ENCODE data around the gene ZBTB17. TPM values are rescaled to one million over a fixed set of nuclear protein-coding genes. Genes with fewer than 3 reads are reported as not detected.

ZBTB17 gene
- total and polyA plus RNA-seq, 10 of the 15 experiments (the other 5 are each of a cell fraction or from before 2014, with no cell fraction given) = 0.87 to 59.4 (median 38.7) TPM

DNA sequence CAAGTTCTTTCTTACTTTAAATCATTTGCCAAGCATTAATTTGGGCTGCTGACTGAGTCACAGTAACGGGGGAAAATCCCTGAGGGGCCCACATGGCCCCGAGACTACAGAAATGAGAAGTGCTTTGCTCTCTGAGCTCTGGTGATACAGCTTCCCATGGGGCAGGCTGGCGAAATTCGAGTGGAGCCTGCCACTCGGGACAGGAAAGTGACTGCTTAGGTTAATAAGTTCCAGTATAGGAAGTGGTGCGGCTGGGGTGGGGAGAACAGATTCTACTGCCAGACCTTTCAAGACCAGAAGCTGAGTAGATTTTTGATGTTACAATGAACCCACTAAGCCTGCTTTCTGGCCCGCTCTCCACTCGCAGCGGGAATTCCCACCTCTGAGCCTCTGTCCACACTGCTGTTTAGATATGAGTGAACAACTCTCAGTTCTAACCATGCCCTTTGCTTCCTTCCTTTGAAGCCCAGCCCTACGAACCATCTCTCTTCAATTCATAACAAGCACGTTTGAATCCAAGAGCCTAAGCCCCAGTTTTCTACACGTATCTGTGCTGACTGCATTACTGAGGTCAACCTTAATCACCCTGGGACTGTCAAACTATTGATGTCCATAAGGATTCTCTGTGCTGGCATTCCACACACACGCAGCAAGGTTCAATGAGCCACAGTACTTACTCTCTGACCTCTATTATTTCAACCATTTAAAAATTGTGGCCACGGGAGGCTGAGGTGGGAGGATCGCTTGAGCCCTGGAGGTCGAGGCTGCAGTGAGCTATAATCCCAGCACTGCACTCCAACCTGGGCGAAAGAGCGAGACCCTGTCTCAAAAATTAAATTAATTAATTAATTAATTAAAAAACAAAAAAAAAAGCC lies 9.6 kb downstream of the ZBTB17 start:
- TSS peak; percentile 66 for BruUV-seq (replicated peaks)
- peak; percentile 97 for TF ChIP-seq MTA2 (IDR thresholded peaks at IDR 0.05; ENCODE audit: low read depth)
- peak; percentile 82 for TF ChIP-seq SP1 (IDR thresholded peaks at IDR 0.05; ENCODE audit: low read depth, low read length)
- peak in 1 of 2 experiments; percentile 73; a peak in 2 of 4 replicates for TF ChIP-seq ETV6 (conservative IDR thresholded peaks at IDR 0.05 in 1 of 2, IDR thresholded peaks at IDR 0.05 in 1 of 2; ENCODE audit: borderline replicate concordance in 1 of 2, low read depth in 1 of 2)
- TF ChIP-seq, protein P1, sequence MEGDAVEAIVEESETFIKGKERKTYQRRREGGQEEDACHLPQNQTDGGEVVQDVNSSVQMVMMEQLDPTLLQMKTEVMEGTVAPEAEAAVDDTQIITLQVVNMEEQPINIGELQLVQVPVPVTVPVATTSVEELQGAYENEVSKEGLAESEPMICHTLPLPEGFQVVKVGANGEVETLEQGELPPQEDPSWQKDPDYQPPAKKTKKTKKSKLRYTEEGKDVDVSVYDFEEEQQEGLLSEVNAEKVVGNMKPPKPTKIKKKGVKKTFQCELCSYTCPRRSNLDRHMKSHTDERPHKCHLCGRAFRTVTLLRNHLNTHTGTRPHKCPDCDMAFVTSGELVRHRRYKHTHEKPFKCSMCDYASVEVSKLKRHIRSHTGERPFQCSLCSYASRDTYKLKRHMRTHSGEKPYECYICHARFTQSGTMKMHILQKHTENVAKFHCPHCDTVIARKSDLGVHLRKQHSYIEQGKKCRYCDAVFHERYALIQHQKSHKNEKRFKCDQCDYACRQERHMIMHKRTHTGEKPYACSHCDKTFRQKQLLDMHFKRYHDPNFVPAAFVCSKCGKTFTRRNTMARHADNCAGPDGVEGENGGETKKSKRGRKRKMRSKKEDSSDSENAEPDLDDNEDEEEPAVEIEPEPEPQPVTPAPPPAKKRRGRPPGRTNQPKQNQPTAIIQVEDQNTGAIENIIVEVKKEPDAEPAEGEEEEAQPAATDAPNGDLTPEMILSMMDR (IDR thresholded peaks at IDR 0.05 in 2 of 3, conservative IDR thresholded peaks at IDR 0.05 in 1 of 3; ENCODE audit: control insufficient read depth in 2 of 3, extremely low read depth in 1 of 3, insufficient read depth in 1 of 3, low read depth in 3 of 3, low read length in 3 of 3) = no peak
- TF ChIP-seq EP300 (IDR thresholded peaks at IDR 0.05; ENCODE audit: borderline replicate concordance in 1 of 2, control insufficient read depth in 1 of 2, low read depth in 2 of 2, low read length in 2 of 2) = peak; percentile 85 to 93
- TF ChIP-seq, protein P2, sequence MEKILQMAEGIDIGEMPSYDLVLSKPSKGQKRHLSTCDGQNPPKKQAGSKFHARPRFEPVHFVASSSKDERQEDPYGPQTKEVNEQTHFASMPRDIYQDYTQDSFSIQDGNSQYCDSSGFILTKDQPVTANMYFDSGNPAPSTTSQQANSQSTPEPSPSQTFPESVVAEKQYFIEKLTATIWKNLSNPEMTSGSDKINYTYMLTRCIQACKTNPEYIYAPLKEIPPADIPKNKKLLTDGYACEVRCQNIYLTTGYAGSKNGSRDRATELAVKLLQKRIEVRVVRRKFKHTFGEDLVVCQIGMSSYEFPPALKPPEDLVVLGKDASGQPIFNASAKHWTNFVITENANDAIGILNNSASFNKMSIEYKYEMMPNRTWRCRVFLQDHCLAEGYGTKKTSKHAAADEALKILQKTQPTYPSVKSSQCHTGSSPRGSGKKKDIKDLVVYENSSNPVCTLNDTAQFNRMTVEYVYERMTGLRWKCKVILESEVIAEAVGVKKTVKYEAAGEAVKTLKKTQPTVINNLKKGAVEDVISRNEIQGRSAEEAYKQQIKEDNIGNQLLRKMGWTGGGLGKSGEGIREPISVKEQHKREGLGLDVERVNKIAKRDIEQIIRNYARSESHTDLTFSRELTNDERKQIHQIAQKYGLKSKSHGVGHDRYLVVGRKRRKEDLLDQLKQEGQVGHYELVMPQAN (conservative IDR thresholded peaks at IDR 0.05) = peak; percentile 1; the same call in 1 of the 2 replicates
- TF ChIP-seq RBBP5 (conservative IDR thresholded peaks at IDR 0.05) = peak; percentile 93
- TF ChIP-seq JUND (IDR thresholded peaks at IDR 0.05; ENCODE audit: low read depth, low read length) = peak; percentile 80
- 0 out of 4 replicates have a peak, but pooled peaks of 1 of the 2 experiments have one; percentile 55 for TF ChIP-seq SRF (IDR thresholded peaks at IDR 0.05; ENCODE audit: low read depth in 2 of 2, low read length in 2 of 2)
- TF ChIP-seq MXI1 (IDR thresholded peaks at IDR 0.05; ENCODE audit: low read depth, low read length) = peak; percentile 14; the same call in 1 of the 2 replicates
- TF ChIP-seq RFX5 (IDR thresholded peaks at IDR 0.05; ENCODE audit: low read depth, low read length) = no peak
- no peak for TF ChIP-seq PML (IDR thresholded peaks at IDR 0.05; ENCODE audit: low read length)
- TF ChIP-seq SMAD5 (IDR thresholded peaks at IDR 0.05; ENCODE audit: low read depth) = no peak
- TF ChIP-seq YBX1 (IDR thresholded peaks at IDR 0.05) = no peak
- no peak for TF ChIP-seq HCFC1 (IDR thresholded peaks at IDR 0.05; ENCODE audit: low read length)
- TF ChIP-seq, protein P3, sequence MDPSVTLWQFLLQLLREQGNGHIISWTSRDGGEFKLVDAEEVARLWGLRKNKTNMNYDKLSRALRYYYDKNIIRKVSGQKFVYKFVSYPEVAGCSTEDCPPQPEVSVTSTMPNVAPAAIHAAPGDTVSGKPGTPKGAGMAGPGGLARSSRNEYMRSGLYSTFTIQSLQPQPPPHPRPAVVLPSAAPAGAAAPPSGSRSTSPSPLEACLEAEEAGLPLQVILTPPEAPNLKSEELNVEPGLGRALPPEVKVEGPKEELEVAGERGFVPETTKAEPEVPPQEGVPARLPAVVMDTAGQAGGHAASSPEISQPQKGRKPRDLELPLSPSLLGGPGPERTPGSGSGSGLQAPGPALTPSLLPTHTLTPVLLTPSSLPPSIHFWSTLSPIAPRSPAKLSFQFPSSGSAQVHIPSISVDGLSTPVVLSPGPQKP (IDR thresholded peaks at IDR 0.05; ENCODE audit: low read depth, low read length) = no peak
- TF ChIP-seq SREBF1 (IDR thresholded peaks at IDR 0.05; ENCODE audit: low read length) = no peak; the same call in 1 of the 2 replicates

More for the DNA sequence above, 9.6 kb downstream of the ZBTB17 start:
- peak overlapping the region; percentile 87 for H3K27ac ChIP-seq (ENCODE audit: control insufficient read depth, insufficient read depth)
- H3K9ac ChIP-seq (ENCODE audit: control insufficient read depth, insufficient read depth, low read length) = peak overlapping the region; percentile 58
- H3K79me2 ChIP-seq (ENCODE audit: control insufficient read depth, insufficient read depth, low read length) = peaks cover 29% of the 10 kb centered on the region
- ChIA-PET RAD21 (ENCODE audit: unreplicated experiment) (interaction anchor here (0.6 to 9.8 kb wide), 11 partner anchors 8 to 151 kb away, joined by 3 to 116 read pairs (median 6); partner anchors contain the start of genes SRARP and ZBTB17), POLR2A (interaction anchor here (0.6 to 5.4 kb wide), 9 partner anchors 8 to 178 kb away, joined by 3 to 47 read pairs (median 4); partner anchors contain the start of genes SPEN and ZBTB17), SMC1A (ENCODE audit: uncharacterized antibody, unreplicated experiment) (interaction anchor here (0.5 to 9.1 kb wide), 9 partner anchors 9 to 151 kb away, joined by 3 to 78 read pairs (median 3); partner anchors contain the start of gene ZBTB17), CTCF (interaction anchor here (1.0 to 10.1 kb wide), 5 partner anchors 8 to 133 kb away, joined by 3 to 68 read pairs (median 5); partner anchors contain the start of gene ZBTB17)
- peak overlapping the region; percentile 43; the same call in 1 of the 2 replicates for H3K4me3 ChIP-seq
- peak; percentile 94 for DNase-seq (ENCODE audit: low read depth, low spot score)
- H4K20me1 ChIP-seq (ENCODE audit: control insufficient read depth, insufficient read depth) = no peaks in the 10 kb centered on the region
- peak overlapping the region; percentile 99 for H3K4me2 ChIP-seq (ENCODE audit: control insufficient read depth, insufficient read depth)
- 13% methylated on average over 18 of the region's 18 CpGs for WGBS (ENCODE audit: insufficient coverage, insufficient replicate concordance, low lambda C conversion rate, missing lambda C conversion rate)
- intact Hi-C loops (cut with micrococcal nuclease; ENCODE audit: unreplicated experiment) (loop anchor here (1.0 to 5.0 kb wide), 3 partner anchors 9 to 119 kb away; partner anchors contain the start of gene SPEN), in situ Hi-C loops (cut with MboI) (no loop called here)
- H2AFZ ChIP-seq (ENCODE audit: control insufficient read depth, low read depth, low read length) = no peak overlapping the region
- H3K36me3 ChIP-seq (ENCODE audit: control insufficient read depth in 2 of 2, insufficient read depth in 2 of 2, low read length in 1 of 2) = peaks cover 8 to 17% of the 10 kb centered on the region in 2 experiments
- ATAC-seq = peak; percentile 80
- H3K9me3 ChIP-seq (replicated peaks; ENCODE audit: control insufficient read depth, insufficient read depth, low read length) = peaks cover 6% of the 10 kb centered on the region; the same call in 2 of the 3 replicates
- FAIRE-seq = peak; percentile 96
- H3K4me1 ChIP-seq (ENCODE audit: control insufficient read depth, insufficient read depth, low read length) = peaks cover 55% of the 10 kb centered on the region
- H3K27me3 ChIP-seq (replicated peaks in 1 of 2; ENCODE audit: control insufficient read depth in 2 of 2, insufficient read depth in 2 of 2, low read length in 1 of 2) = no peaks in the 10 kb centered on the region
